Ovary (tissue), 9 donors: ENCODE measurements around the gene ANXA6. TPM values are rescaled to one million over a fixed set of nuclear protein-coding genes. Genes with fewer than 3 reads are reported as not detected.

ENCODE experiments used
- DNase-seq, 5 donors: peaks; one replicate each; pipeline ENCODE4 v3.0.0-alpha.2; 2019 to 2020
- H3K27ac ChIP-seq, 2 donors: fragments of 200-600 bp; one replicate each; pipeline versions ENCODE4 v1.5.1 to v1.8.0; 2019 to 2022
- H3K27me3 ChIP-seq: fragments of 200-600 bp; one replicate; pipeline ENCODE4 v1.8.0; 2022
- H3K36me3 ChIP-seq: fragments of 200-600 bp; sonication (generic); one replicate; pipeline ENCODE4 v1.5.1; 2019
- H3K4me1 ChIP-seq: one replicate; pipeline ENCODE4 v1.8.1; 2013; ENCODE audit warnings: mild to moderate bottlenecking, moderate library complexity; ENCODE audit not compliant: insufficient read depth
- H3K4me3 ChIP-seq: fragments of 200-600 bp; sonication (generic); one replicate; pipeline ENCODE4 v1.5.1; 2017
- H3K9me3 ChIP-seq, 2 donors: fragments of 200-600 bp in 1 of 2; sonication (generic) in 1 of 2; one replicate each; pipeline versions ENCODE4 v1.5.1 to v1.8.1; 2013 to 2019; ENCODE audit warnings: mild to moderate bottlenecking in 1 of 2, moderate library complexity in 1 of 2
- EP300 ChIP-seq: sonication (generic); formaldehyde crosslinking; IDR thresholded peaks from one replicate; pipeline ENCODE4 v1.6.1; 2017; ENCODE audit warnings: antibody characterized with exemption
- POLR2A ChIP-seq: fragments of 450-650 bp; IDR thresholded peaks from one replicate; pipeline ENCODE4 v1.6.1; 2017; ENCODE audit warnings: antibody characterized with exemption, mild to moderate bottlenecking, moderate library complexity
- WGBS, 3 donors: extraction: QIAGEN DNeasy Blood & Tissue Kit in 1 of 3; methylation state at CpG; one replicate each; pipeline versions ENCODE4 v1.1.5 to v1.1.7; 2013 to 2017; 5-methylcytosine and 5-hydroxymethylcytosine counted together
- intact Hi-C, 4 donors: fragments of 100-400 bp; cut with DNase I; formaldehyde crosslinking; loops; one replicate each; pipeline versions ENCODE4 v1.11.0 to v1.15.1; 2022 to 2023
- polyA plus RNA-seq, 2 donors: library from polyadenylated mRNA; stranded (reverse); fragments of 200-250 nt in 1 of 2; fragments of 350-450 nt in 1 of 2; fragmentation: Illumina TruSeq in 1 of 2; extraction: RNeasy Lipid Tissue Mini Kit (QIAGEN cat#74804) in 1 of 2; gene quantifications; one replicate each; pipeline ENCODE4 v1.2.3, GENCODE V29; 2013 to 2014
- total RNA-seq, 7 donors: library from RNA; depleted of rRNA in 2 of 7; stranded (reverse); fragments of >200 nt in 2 of 7; fragmentation: NEBNext Ultra II Directional in 3 of 7; extraction: Animal tissue kit (Norgen Biotek cat#: 25700) in 3 of 7; gene quantifications; one replicate each; pipeline versions ENCODE4 v1.1.0 to v1.2.4, GENCODE V29; 2016 to 2023
- TF ChIP-seq, protein P1 (sequence below), 3 donors: fragments of 450-650 bp in 2 of 3; fragments of 200-600 bp in 1 of 3; IDR thresholded peaks; one replicate each; pipeline versions ENCODE4 v1.5.1 to v1.8.0; 2016 to 2022; ENCODE audit warnings: antibody characterized with exemption in 3 of 3, mild to moderate bottlenecking in 1 of 3
- donor health status: DM: no; HTN: no; CAD: no; lungs with moderate emphysema.
- donor health status: DM: no; HTN: no; CAD: no.
- donor health status: Bipolar disorder and iron deficiency.
- donor health status: DM: yes; HTN: yes; CAD: no.
- donor health status: DM: no; HTN: no; CAD: no.
- donor health status: DM: yes; HTN: yes; CAD: no.

Gene ANXA6
- total and polyA plus RNA-seq, 9 donors: 117 to 541 (median 225) TPM

DNA sequence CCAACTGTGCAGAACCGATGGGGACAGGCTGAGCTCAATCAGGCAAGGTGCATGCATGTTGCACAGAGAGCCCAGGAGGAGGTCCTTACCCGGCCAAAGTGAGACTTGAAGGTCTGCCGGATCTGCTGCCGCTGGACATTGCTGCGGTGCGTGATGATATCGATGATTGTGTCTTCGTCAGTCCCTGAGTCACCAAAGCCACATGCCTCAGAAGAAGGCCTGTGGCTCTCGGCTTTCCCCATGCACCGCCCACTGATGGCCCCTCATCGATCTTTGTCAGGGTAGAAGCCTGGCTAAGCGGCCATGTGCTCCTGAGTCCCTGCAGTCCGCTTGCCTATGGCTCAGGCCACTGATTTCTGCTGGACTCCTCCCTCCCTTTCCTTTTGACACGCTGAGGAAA is 34.8 kb downstream of the ANXA6 start:
- Histone ChIP-seq H3K27me3 (no peaks in the 10 kb centered on the region), H3K4me3 (no peak overlapping the region), H3K36me3 (no peaks in the 10 kb centered on the region), H3K27ac (no peak overlapping the region), H3K9me3 (no peaks in the 10 kb centered on the region), H3K4me1 (no peaks in the 10 kb centered on the region)
- 88 to 92% (median 89%) methylated on average over 14 of the region's 14 CpGs for WGBS, 3 donors
- intact Hi-C loops: loop anchor here in 3 of 4 donors (5.0 to 10.0 kb wide), 3 partner anchors 102 to 114 kb away; partner anchors contain the start of gene CCDC69 (in 1 of the 3)
- TF ChIP-seq, protein P1, sequence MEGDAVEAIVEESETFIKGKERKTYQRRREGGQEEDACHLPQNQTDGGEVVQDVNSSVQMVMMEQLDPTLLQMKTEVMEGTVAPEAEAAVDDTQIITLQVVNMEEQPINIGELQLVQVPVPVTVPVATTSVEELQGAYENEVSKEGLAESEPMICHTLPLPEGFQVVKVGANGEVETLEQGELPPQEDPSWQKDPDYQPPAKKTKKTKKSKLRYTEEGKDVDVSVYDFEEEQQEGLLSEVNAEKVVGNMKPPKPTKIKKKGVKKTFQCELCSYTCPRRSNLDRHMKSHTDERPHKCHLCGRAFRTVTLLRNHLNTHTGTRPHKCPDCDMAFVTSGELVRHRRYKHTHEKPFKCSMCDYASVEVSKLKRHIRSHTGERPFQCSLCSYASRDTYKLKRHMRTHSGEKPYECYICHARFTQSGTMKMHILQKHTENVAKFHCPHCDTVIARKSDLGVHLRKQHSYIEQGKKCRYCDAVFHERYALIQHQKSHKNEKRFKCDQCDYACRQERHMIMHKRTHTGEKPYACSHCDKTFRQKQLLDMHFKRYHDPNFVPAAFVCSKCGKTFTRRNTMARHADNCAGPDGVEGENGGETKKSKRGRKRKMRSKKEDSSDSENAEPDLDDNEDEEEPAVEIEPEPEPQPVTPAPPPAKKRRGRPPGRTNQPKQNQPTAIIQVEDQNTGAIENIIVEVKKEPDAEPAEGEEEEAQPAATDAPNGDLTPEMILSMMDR (IDR thresholded peaks at IDR 0.05): no peak
- TF ChIP-seq POLR2A (no peak), EP300 (no peak)
- no peak for DNase-seq

DNA sequence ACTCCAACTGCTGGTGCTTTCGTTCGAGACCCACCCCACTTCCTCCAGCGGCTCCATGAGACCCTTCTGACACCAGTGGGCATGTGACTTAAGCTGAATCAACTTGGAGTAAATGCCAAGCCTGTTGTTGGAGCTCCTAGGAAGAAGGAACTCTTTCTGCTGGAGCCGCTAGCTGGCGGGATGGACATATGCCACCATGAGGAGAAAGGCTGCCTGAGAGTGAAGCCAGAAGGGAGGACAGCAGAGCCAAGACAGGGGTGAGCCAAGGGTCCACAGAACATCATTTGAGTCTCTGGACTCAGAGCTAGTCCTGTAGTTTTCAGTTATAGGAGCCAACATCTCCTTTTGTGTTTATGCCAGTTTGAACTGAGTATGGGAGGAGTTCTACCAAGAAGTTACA is 35.9 kb downstream of the ANXA6 start:
- intact Hi-C loops: loop anchor here in 3 of 4 donors (5.0 to 10.0 kb wide), 3 partner anchors 103 to 116 kb away; partner anchors contain the start of gene CCDC69 (in 1 of the 3)
- TF ChIP-seq POLR2A: no peak
- TF ChIP-seq, protein P1 (IDR thresholded peaks at IDR 0.05): no peak
- no peak for TF ChIP-seq EP300
- Histone ChIP-seq H3K27me3 (no peaks in the 10 kb centered on the region), H3K36me3 (no peaks in the 10 kb centered on the region), H3K9me3 (no peaks in the 10 kb centered on the region), H3K4me1 (no peaks in the 10 kb centered on the region), H3K4me3 (no peak overlapping the region), H3K27ac (no peak overlapping the region)
- no peak for DNase-seq
- WGBS, 3 donors: 70 to 84% (median 83%) methylated on average over 5 of the region's 5 CpGs

DNA sequence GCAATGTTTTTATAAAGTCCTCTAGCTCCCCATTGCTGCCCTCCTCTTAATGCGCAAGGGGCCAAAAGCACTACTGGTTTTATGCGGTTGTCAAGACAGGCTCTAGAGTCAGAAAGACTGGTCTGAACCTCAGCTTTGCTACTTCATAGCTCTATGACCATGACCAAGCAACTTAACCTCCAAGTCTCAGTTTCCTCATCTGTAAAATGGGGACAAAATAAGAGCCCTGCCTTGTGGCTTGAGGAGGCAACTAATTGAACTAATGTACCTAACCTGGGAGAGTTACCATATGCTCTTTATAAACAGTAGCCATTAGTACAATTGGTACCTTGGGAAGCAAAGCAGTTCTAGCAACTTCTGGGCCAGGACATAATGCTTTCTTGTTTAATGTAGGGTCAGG is 36.5 kb downstream of the ANXA6 start:
- no peaks in the 10 kb centered on the region for H3K27me3 ChIP-seq
- intact Hi-C loops: loop anchor here in 3 of 4 donors (5.0 to 10.0 kb wide), 3 partner anchors 104 to 116 kb away; partner anchors contain the start of gene CCDC69 (in 1 of the 3)
- no peaks in the 10 kb centered on the region for H3K9me3 ChIP-seq
- DNase-seq: no peak
- H3K4me1 ChIP-seq: no peaks in the 10 kb centered on the region
- TF ChIP-seq POLR2A (no peak), EP300 (no peak)
- TF ChIP-seq, protein P1 (IDR thresholded peaks at IDR 0.05): no peak
- H3K4me3 ChIP-seq: no peak overlapping the region
- no peaks in the 10 kb centered on the region for H3K36me3 ChIP-seq
- WGBS, 3 donors: 91 to 98% (median 93%) methylated on average over 2 of the region's 2 CpGs
- no peak overlapping the region for H3K27ac ChIP-seq

DNA sequence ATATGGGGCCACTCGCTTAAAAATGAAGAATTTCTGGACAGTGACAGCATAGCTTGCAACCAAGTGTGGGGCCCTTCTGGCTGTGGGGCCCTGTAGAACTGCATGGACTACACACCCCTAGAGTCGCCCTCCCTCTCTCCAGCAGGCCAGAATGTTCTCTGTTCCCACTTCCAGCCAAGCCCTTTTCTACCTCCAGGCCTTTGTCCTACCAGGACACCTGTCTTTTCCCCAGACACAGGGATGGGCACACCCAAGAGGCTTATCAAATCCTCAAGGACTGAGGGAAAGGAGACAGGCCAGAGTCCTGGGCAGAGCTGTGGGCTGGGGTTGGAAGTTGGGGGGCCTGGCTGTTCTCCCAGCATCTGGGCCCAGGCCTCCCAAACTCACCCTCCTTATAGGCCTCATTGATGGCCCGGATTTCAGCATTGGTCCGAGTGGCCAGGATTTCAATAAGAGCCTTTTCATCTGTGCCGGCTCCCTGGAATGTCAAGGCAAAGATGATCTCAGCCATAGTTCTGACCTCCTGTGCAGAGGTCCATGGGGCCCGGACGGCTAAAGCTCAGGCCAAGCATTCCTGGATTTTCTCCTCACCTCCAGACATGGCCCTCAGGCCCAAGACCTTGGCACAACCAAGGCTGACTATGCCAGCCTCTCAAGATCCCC is 38.5 kb downstream of the ANXA6 start:
- TF ChIP-seq POLR2A: no peak
- no peak for TF ChIP-seq EP300
- TF ChIP-seq, protein P1 (IDR thresholded peaks at IDR 0.05): no peak
- no peaks in the 10 kb centered on the region for H3K36me3 ChIP-seq
- H3K27ac ChIP-seq: peak overlapping the region in 1 of 2 donors; percentile 29
- intact Hi-C loops: loop anchor here (5.0 kb wide), 2 partner anchors 67 to 117 kb away; no protein-coding TSS in a partner anchor
- 54 to 69% (median 60%) methylated on average over 7 of the region's 7 CpGs for WGBS, 3 donors
- H3K9me3 ChIP-seq: no peaks in the 10 kb centered on the region
- no peaks in the 10 kb centered on the region for H3K27me3 ChIP-seq
- H3K4me3 ChIP-seq: no peak overlapping the region
- H3K4me1 ChIP-seq: no peaks in the 10 kb centered on the region
- no peak for DNase-seq
